Uterus (tissue), 4 donors: ENCODE results near the gene BMP8A. TPM values are rescaled to one million over a fixed set of nuclear protein-coding genes. Genes with fewer than 3 reads are reported as not detected.
"Not testable (repeated sequence)": the region's sequence is repeated elsewhere in the genome, so short reads cannot be mapped to it uniquely, and the experiment has no call there.

ENCODE experiments used
- DNase-seq, 2 donors: peaks; one replicate each; pipeline ENCODE4 v3.0.0-alpha.2; 2019 to 2020
- H3K27ac ChIP-seq, 2 donors: fragments of 200-600 bp; sonication (generic); 1 replicate in 1 of 2; 2 replicates in 1 of 2; pipeline ENCODE4 v1.5.1; 2016 to 2018
- H3K27me3 ChIP-seq, 2 donors: fragments of 200-600 bp; sonication (generic); one replicate each; pipeline ENCODE4 v1.5.1; 2018 to 2019; ENCODE audit warnings: control low read depth in 1 of 2
- H3K36me3 ChIP-seq, 2 donors: fragments of 200-600 bp; sonication (generic); one replicate each; pipeline ENCODE4 v1.5.1; 2019; ENCODE audit warnings: control low read depth in 1 of 2
- H3K4me1 ChIP-seq, 2 donors: fragments of 200-600 bp; sonication (generic); one replicate each; pipeline ENCODE4 v1.5.1; 2018 to 2019; ENCODE audit warnings: control low read depth in 1 of 2
- H3K4me3 ChIP-seq, 2 donors: fragments of 200-600 bp; sonication (generic); 1 replicate in 1 of 2; 2 replicates in 1 of 2; pipeline ENCODE4 v1.5.1; 2018 to 2019; ENCODE audit warnings: mild to moderate bottlenecking in 1 of 2
- H3K9me3 ChIP-seq, 2 donors: fragments of 200-600 bp; sonication (generic); one replicate each; pipeline ENCODE4 v1.5.1; 2019; ENCODE audit warnings: control low read depth in 1 of 2
- POLR2A ChIP-seq, 2 donors: fragments of 450-650 bp; IDR thresholded peaks; one replicate each; pipeline ENCODE4 v1.6.1; 2016; ENCODE audit warnings: antibody characterized with exemption in 2 of 2, mild to moderate bottlenecking in 1 of 2, moderate library complexity in 1 of 2
- intact Hi-C: fragments of 100-400 bp; cut with DNase I; formaldehyde crosslinking; loops from one replicate; pipeline ENCODE4 v1.15.1; 2023; ENCODE audit warnings: low total_unique reads
- total RNA-seq, 4 donors: library from RNA; depleted of rRNA in 3 of 4; stranded (reverse); fragments of >200 nt in 3 of 4; gene quantifications; one replicate each; pipeline versions ENCODE4 v1.1.0 to v1.2.4, GENCODE V29; 2014 to 2023
- TF ChIP-seq, protein P1 (sequence below), 4 experiments: fragments of 200-600 bp in 2 of 4; fragments of 450-650 bp in 2 of 4; sonication (generic) in 2 of 4; IDR thresholded peaks; one replicate each; pipeline ENCODE4 v1.5.1; 2016 to 2019; ENCODE audit warnings: antibody characterized with exemption in 4 of 4, mild to moderate bottlenecking in 2 of 4, moderate library complexity in 1 of 4
- donor health status: DM: yes; HTN: yes; CAD: no.

Gene BMP8A
- total RNA-seq, 4 donors from 2014 or later: 1.8 to 8.3 (median 2.7) TPM; not detected in 1

GRCh38 chr1:39525366-39526165 is 34.1 kb downstream of the BMP8A start:
- DNase-seq: no peak

DNA sequence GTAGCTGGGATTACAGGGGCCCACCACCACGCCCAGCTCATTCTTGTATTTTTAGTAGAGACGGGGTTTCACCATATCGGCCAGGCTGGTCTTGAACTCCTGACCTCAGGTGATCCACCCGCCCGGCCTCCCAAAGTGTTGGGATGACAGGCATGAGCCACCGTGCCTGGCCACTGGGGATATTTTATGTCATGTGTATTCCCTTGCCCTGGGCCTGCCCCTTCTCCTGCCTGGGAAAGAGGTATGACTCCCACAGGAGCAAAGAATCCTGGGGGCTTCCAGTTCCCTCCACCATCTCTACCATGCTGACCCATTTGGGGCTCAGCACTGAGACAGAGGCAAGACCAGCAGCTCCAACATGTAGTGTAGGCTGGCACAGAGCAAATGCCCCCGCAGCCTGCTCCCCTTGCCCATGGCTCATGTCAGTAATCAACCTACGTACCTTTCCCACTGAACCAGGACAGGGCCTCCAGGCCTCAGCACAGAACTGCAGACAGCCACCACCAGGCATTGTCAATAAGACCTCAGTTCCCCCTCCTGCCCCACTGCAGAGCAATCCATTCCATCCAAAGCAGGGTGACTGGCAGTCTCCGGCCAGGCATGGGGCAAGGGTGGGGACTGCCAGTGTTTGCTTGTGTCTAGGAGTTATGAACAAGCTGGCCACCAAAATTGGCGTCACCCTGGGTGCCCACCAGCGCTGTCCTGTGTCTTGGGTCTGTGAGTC is 35.2 kb downstream of the BMP8A start:
- Histone ChIP-seq H3K4me1 (no peaks in the 10 kb centered on the region), H3K27ac (no peak overlapping the region), H3K36me3 (no peaks in the 10 kb centered on the region), H3K27me3 (no peaks in the 10 kb centered on the region), H3K4me3 (no peak overlapping the region), H3K9me3 (no peaks in the 10 kb centered on the region)
- DNase-seq: no peak
- no peak for TF ChIP-seq POLR2A (IDR thresholded peaks at IDR 0.05)
- TF ChIP-seq, protein P1, sequence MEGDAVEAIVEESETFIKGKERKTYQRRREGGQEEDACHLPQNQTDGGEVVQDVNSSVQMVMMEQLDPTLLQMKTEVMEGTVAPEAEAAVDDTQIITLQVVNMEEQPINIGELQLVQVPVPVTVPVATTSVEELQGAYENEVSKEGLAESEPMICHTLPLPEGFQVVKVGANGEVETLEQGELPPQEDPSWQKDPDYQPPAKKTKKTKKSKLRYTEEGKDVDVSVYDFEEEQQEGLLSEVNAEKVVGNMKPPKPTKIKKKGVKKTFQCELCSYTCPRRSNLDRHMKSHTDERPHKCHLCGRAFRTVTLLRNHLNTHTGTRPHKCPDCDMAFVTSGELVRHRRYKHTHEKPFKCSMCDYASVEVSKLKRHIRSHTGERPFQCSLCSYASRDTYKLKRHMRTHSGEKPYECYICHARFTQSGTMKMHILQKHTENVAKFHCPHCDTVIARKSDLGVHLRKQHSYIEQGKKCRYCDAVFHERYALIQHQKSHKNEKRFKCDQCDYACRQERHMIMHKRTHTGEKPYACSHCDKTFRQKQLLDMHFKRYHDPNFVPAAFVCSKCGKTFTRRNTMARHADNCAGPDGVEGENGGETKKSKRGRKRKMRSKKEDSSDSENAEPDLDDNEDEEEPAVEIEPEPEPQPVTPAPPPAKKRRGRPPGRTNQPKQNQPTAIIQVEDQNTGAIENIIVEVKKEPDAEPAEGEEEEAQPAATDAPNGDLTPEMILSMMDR (IDR thresholded peaks at IDR 0.05): no peak
- intact Hi-C loops: no loop called here

More at GRCh38 chr1:39525366-39526165, 34.1 kb downstream of the BMP8A start:
- TF ChIP-seq, protein P1 (IDR thresholded peaks at IDR 0.05): no peak
- no peak for TF ChIP-seq POLR2A (IDR thresholded peaks at IDR 0.05)
- Histone ChIP-seq H3K27me3 (no peaks in the 10 kb centered on the region), H3K4me3 (no peak overlapping the region), H3K4me1 (no peaks in the 10 kb centered on the region), H3K27ac (no peak overlapping the region), H3K36me3 (no peaks in the 10 kb centered on the region), H3K9me3 (no peaks in the 10 kb centered on the region)
- intact Hi-C loops: no loop called here

DNA sequence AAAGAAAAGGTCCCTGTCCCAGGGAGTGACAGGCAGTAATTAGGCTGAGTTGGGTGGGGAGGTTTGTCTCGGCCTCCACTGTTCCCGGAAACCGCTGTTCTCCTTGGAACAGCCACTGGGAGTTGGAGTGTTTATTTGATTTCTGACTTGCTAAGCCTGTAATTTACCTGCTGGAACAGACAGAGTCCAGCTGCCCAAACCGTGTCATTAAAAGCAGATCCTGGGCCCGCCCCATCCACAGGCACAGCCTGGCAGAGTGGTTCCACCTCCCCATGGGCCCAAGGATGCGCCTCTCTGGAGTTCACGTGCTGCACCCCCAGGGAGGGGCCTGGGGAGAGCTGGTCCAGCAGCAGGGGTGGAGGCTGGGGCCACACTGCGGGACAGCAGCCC is 35.7 kb downstream of the BMP8A start:
- H3K27me3 ChIP-seq, intact Hi-C loops, H3K4me3 ChIP-seq, H3K27ac ChIP-seq, H3K36me3 ChIP-seq, H3K4me1 ChIP-seq, DNase-seq, H3K9me3 ChIP-seq: not testable (repeated sequence)

- Histone ChIP-seq H3K36me3 (no peaks in the 10 kb centered on the region), H3K4me3 (no peak overlapping the region), H3K27me3 (no peaks in the 10 kb centered on the region), H3K9me3 (no peaks in the 10 kb centered on the region), H3K27ac (no peak overlapping the region), H3K4me1 (no peaks in the 10 kb centered on the region)
- TF ChIP-seq POLR2A (IDR thresholded peaks at IDR 0.05): no peak
- no peak for DNase-seq
- intact Hi-C loops: no loop called here
Observed at GRCh38 chr1:39528082-39528481, 36.6 kb downstream of the BMP8A start.

GRCh38 chr1:39529901-39530535 is 38.6 kb downstream of the BMP8A start:
- intact Hi-C loops: no loop called here
- H3K36me3 ChIP-seq: no peaks in the 10 kb centered on the region

More at GRCh38 chr1:39529901-39530535, 38.6 kb downstream of the BMP8A start:
- no peak overlapping the region for H3K27ac ChIP-seq
- TF ChIP-seq POLR2A (IDR thresholded peaks at IDR 0.05): no peak
- TF ChIP-seq, protein P1 (IDR thresholded peaks at IDR 0.05): no peak
- H3K4me1 ChIP-seq: no peaks in the 10 kb centered on the region
- H3K4me3 ChIP-seq: no peak overlapping the region
- no peak for DNase-seq
- no peaks in the 10 kb centered on the region for H3K9me3 ChIP-seq
- no peaks in the 10 kb centered on the region for H3K27me3 ChIP-seq
